HG02870 (cell line): ENCODE results near the gene SLC22A4.
A peak's percentile ranks its signal among the peaks of the same experiment; 100 is the strongest.

Source experiments
- ATAC-seq: cut with Tn5 transposase; IDR thresholded peaks from one replicate; pipeline ENCODE4 v1.9.1; 2021; ENCODE audit warnings: mild to moderate bottlenecking, moderate library complexity; ENCODE audit not compliant: unreplicated experiment

SLC22A4 gene

GRCh38 chr5:132274050-132274792, 20.0 kb upstream of the SLC22A4 start:
- no peak for ATAC-seq

DNA sequence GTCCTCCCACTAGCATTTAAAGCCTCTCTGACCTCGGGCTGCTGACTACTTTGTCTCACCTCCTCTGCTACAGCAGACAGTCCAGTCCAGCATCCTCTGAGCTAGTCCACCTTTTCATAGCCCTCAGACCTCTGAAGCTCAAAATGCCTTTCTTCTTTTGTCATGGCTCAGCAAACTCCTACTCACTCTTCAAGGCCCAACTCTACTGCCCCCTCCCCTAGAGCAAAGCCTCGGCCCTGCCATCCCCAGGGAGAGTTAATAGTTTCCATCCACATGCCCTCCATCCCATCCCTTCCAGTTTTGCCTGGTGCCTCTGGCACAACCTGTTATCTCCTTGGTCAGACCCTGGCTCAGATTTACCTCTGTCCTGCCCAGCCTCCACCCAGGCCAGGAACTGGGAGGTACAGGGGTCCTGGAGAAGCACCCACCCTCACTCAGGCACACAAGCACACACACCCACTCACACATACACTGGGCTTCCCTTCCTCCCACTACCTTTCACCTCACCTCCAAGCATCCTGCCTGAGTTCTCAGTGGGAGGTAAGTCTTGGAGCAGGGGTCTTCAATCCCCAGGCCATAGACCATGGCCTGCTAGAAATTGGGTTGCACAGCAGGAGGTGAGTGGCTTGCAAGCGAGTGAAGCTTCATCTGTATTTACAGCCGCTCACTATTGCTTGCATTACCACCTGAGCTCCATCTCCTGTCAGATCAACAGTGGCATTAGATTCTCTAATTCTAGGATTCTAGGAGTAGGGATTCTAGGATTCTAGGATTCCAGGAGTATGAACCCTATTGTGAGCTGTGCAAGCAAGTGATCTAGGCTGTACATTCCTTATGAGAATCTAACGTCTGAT, 18.6 kb upstream of the SLC22A4 start:
- no peak for ATAC-seq

DNA sequence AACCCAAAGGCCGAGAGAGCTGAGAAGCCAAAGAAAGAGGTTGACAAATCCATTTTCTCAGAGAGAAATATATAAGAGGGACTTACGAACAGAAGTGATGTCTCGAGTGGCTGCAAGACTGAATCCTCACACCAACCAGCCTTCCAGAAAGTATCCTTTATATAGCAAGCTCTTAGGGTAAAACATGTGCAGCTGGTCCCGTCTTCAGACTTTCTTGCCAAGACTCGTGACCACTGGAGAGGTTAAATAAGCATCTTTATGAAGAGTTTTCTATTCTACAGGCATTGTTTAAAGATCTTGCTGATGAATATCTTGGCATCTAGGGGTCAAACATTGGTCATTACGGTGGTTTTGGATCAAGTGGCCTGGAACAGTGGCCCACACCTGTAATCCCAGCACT, 16.9 kb upstream of the SLC22A4 start:
- ATAC-seq, result no peak

DNA sequence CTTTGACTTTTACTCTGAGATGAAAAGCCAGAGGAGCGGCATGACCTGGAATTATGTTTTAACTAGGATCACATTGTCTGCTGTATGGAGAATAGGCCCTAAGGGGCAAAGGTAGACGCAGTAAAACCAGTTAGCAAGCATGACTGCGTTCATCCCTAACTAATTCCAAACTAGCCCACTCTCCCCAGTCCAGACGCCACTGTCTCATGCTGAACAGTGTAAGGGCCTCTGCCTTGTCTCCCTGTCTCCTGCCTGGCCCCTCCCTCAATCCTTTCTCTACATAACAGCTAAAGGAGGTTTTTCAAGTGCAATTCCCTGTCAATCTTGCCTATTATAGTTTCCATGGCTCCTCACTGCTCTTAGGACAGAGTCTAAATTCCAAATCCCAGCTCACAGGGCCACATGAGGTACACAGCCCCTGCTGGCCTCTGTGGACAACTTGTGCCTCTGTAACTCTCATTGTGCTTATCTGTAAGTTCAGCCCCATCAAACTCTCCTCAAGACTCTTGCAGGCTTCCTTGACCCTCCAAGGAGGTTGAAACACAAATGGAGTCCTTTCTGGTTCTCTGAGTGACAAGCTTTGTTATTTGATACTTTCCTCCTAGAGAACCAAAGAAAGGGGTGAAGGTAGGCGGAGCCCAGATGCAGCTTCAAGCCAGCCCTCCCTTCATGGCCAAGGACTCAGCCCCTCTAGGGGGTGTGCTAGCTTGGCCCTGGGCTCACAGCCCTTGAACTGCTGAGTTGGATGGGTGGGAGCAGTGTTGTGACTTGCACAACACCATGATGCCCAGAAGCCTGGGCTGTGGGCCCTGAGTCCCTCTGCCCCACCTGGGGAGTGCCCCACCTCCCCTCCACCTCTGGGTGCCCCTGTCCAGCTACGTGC, 16.0 kb upstream of the SLC22A4 start:
- no peak for ATAC-seq

GRCh38 chr5:132279801-132280200, 14.4 kb upstream of the SLC22A4 start:
- no peak for ATAC-seq

DNA sequence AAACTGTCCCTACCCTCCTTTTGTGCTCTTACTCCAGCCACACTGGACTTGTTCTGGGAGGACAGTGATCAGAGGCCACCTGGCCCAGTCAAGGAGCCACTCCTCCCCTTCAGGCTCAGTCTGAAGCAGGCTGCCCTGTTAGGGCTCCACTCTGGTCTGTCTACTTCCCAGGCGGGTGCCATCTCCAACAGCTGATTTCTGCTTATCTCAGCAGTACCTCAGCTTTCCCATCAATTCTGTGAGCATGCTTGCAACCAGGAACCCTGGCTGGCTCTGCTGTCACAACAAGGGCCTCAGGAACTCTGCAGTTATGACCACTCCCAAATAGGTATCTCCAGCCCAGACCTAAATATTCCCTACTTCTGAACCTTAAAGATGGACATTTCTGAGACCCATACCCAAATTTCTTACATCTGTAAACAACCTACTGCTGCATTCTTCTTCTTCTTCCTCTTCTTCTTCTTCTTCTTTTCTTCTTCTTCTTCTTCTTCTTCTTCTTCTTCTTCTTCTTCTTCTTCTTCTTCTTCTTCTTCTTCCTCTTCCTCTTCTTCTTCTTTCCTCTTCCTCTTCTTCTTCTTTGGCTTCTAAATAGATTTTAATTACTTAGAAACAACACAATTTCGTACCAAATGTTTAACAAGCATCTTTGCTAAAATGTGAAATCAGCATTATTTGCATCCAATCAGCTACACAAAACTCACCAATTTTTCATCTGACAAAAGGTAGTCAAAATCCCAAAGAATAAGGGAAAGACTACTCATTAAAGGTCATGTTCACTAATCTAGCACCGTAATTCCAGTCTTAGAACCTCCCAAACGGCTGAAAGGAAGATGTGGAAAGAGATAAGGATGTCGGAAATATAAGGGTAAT, 13.6 kb upstream of the SLC22A4 start:
- ATAC-seq, result no peak

DNA sequence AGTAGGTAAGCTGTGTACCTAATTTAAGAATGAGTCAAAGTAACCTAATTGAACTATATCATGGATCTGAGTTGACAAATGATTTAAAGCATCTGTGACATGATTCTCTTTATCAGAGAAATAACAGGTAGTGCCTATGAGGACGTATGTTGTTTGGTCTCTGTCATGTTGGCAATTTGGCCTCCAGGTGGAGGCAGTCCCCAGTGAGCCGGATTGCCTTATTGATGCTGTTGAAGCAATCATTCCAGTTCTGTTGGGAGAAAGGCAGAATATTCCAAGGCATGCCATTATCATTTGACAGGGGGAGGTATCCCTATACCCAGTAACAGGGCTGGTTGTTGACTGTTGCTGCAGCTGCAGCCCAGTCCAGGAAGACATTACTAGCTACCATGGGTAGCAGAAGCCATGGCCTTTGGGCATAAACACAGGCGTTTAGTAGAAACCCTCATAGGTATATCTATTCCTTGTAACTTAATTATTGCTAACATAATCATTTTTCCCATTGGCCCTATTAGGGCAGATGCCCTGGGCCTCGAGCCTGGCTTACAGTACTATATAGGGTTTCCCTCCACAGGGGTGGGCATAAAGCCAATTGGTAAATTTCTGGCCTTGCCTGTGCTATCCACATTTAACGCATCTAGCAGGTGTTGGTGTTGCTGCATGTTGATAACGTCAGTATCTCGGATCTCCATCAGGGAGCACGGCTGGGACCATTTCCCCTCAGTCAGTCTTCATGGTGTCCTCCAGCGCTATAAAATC, 12.2 kb upstream of the SLC22A4 start:
- no peak for ATAC-seq

DNA sequence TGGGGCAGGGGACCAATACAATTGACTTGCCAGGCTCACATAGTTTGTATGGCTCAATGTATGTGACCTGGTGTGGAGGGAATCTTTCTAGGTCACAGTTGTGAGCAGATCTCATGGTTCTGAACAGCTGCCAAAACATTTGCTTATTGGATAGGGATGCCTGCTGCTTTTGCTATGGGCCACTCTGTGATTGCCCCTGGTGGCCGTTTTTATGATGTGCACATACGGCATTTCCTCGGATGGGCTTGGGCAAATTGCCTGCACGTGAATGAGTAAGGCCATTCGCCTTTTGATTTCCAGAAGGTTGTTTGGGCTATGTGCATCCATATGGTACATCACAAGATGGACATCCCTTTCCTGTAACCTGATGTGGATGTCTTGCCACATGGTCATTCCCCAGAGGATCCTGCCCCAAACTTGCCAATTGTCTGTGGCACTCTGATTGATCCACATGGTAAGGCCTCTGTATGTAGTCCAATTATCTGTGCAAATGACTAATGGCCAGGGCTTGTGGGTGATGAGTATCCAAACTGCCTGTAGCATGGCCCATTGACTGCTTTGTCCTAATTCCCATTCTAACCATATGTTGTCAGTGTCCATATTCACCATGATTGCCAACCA, 10.7 kb upstream of the SLC22A4 start:
- ATAC-seq, result no peak

DNA sequence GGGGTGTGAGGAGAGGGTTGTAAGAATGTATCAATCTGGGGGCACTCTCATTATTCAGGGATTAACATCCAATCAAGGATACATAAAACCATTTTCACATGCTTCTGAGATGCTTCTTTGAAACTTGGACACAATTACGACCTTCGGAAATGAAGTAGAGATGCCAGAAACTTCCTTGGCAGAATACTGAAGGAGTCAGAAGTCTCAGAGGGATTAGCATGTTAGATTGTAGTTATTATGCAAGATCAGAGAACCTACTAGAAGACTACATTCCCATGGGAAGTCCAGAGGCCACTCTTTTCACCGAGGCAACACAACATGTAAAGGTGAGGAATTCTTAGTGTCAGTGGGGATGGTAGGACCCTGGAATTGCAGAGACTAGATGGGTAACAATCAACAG, 5.1 kb upstream of the SLC22A4 start:
- ATAC-seq, result no peak

DNA sequence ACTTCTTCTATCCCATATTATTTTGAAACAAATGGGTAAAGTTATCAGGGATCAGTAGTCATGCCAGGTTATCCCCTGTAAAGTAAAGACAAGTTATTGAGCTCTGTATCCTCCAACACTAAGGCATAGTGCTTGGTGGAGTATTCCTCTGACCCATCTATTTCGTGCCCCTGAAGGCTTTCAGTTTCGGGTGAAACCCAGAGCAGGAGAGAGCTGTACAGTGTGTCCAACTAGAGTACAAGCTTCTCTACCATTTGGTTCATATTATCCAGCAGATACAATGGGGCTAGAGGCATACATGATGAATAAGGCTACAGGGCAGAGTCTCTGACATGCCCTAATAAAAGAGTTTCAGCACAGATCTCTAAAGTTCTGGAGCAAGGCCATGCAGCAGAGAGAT, 3.2 kb upstream of the SLC22A4 start:
- ATAC-seq, result no peak

DNA sequence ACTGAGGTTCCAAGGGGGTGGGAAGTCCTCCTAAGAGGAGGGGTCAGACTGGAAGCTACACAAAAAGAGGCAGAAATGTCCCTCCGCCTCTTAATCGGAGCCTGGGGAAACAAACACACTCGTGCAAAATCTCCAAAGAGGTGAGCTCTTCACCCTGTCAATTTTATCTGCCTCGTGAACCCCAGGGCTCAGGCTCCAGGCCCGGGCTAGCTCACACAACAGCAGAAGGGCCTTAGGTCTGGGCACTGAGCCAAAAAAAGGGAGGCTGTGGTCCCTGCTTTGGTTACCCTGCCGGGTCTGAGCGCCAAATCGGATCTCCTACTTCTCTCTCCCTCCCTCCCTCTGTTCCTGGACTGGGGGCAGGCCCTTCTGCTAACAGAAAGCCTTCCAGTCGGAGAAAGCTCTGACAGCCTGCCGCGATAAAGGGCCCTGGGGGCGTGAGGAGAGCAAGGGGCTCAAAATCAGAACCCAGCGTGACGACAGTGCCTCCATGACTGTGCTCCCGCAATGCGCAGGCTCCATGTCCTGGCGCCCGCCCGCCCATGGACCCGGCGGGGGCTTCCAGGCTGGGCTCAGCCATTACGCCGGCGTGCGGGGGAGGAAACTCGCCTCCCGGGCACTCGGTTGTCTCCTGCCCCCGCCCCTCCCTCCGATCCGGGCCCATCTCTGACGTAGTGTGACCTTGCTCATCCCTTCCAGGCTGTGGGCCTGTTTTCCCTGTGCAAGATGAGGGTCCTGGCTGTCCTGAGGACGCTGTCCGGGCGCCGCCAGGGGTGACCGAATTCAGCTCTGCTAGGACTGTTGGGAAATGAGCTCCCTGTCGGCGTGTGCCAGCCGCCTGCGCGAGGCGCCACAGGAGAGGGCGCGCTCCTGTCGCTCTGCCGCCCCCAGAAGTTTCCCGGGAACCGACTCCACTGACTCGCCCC, 865 bp upstream of the SLC22A4 start:
- ATAC-seq, result peak; percentile 35

- no peak for ATAC-seq
Measured at GRCh38 chr5:132294728-132295504, 722 bp downstream of the SLC22A4 start.

DNA sequence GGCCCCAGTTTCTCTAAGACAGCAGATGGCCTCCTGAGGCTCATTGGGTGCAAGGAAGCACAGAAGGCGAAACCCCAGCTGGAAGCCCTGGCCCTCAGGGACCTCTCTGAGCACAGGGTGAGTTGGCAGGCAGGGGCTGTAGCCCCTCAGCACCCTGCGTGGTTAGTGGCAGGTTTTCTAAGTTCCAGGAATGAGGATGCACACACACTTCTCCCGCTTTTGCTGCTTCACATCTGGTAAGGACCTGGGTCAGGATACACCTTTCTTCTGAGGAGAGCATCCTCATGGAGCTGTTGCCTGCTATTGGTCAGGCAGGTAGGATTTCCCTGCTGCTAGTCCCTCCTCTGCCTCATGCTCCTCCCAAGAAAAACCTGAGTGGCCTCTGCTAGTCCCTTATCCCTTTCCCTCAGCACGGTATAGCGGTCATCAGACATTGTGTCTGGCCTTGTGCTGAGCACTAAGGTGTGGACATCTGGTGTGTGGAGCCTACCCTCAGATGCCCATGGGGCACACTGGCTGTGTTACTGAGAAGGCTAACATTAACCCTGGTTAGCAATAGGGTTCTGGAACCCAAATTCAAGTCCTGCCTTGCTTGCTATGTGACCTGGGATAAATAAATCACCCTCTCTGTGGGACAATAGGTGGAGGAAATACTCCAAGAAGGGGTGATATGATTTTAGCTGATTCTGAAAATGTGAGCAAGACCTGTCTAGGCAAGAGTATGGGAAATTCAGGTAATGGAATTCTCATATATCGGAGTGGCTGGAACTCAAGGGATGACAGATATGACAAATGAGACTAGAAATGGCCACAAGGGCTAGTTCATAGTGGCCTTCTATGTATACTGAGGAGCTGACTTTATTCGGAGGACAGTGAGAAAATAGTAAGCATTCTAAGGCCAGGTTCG, 1.6 kb downstream of the SLC22A4 start:
- no peak for ATAC-seq

GRCh38 chr5:132296412-132297016, 2.3 kb downstream of the SLC22A4 start:
- no peak for ATAC-seq

DNA sequence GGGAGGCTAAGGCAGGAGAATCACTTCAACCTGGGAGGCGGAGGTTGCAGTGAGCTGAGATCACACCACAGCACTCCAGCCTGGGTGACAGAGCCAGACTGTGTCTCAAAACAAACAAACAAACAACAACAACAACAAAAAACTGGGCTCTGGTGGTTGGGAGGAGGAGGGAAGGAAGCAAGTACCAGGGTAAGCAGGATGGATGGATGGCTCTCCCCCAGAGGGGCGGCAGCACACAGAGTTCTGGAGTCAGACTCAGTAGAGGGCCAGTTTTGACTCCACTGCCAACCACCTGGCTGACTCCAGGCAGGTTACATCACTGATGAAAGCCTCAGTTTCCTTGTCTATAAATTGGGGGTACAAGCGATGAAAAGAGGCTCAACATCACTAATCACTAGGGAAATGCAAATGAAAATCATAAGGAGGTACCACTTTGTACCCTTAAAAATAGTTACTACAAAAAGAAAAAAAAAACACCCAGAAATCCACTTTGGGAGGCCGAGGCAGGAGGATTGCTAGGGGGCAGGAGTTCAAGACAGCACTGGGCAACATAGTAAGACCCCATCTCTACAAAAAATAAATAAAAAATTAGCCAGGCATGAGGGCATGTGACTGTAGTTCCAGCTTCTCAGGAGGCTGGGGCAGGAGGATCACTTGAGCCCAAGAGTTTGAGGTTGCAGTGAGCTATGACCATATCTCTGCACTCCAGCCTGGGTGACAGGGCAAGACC, 3.2 kb downstream of the SLC22A4 start:
- ATAC-seq, result no peak
